ENCODE data around the gene KLHDC7B.

GRCh38 chr22:50578776-50579310, 33.1 kb downstream of the KLHDC7B start:
- no peak for TF ChIP-seq JUNB (IDR thresholded peaks at IDR 0.05)
- no peak for TF ChIP-seq CTCF (IDR thresholded peaks at IDR 0.05 in 2 of 3, conservative IDR thresholded peaks at IDR 0.05 in 1 of 3; ENCODE audit: control insufficient read depth in 2 of 3, extremely low read depth in 1 of 3, insufficient read depth in 1 of 3, low read depth in 3 of 3, low read length in 3 of 3)
- no peak for TF ChIP-seq ESRRA (IDR thresholded peaks at IDR 0.05; ENCODE audit: low read length)
- TF ChIP-seq MXI1 (IDR thresholded peaks at IDR 0.05; ENCODE audit: low read depth, low read length): no peak
- TF ChIP-seq POLR2A (IDR thresholded peaks at IDR 0.05; ENCODE audit: low read depth, low read length): no peak
- TF ChIP-seq NFXL1 (IDR thresholded peaks at IDR 0.05; ENCODE audit: borderline replicate concordance): no peak
- no peak for TF ChIP-seq SMC3 (IDR thresholded peaks at IDR 0.05; ENCODE audit: borderline replicate concordance, low read length)
- TF ChIP-seq TAF1 (IDR thresholded peaks at IDR 0.05; ENCODE audit: borderline replicate concordance, low read depth, low read length): no peak
- TF ChIP-seq MEF2B (IDR thresholded peaks at IDR 0.05; ENCODE audit: partially characterized antibody, poor library complexity, severe bottlenecking): no peak
- no peak for TF ChIP-seq POLR2AphosphoS5 (IDR thresholded peaks at IDR 0.05; ENCODE audit: low read length)
- TF ChIP-seq BHLHE40 (IDR thresholded peaks at IDR 0.05; ENCODE audit: borderline replicate concordance in 1 of 2, low read depth in 2 of 2, low read length in 1 of 2): no peak

All from GM12878 (cell line).